Coronary artery (tissue), 2 donors: ENCODE measurements around the gene AP2A2.

Experiments used
- DNase-seq: peaks from one replicate; pipeline ENCODE4 v3.0.0-alpha.2; 2017; ENCODE audit warnings: low spot score
- H3K27ac ChIP-seq, 2 donors: fragments of 200-600 bp; sonication (generic); one replicate each; pipeline ENCODE4 v1.5.1; 2016 to 2019
- H3K4me3 ChIP-seq: fragments of 200-600 bp; sonication (generic); 2 replicates; pipeline ENCODE4 v1.5.1; 2016; ENCODE audit warnings: mild to moderate bottlenecking, moderate library complexity
- CTCF ChIP-seq: fragments of 200-600 bp; sonication (generic); IDR thresholded peaks from one replicate; pipeline ENCODE4 v1.5.1; 2019; ENCODE audit warnings: antibody characterized with exemption

Gene AP2A2

GRCh38 chr11:1052133-1053011 is 126.7 kb downstream of the AP2A2 start:
- no peak for TF ChIP-seq CTCF
- Histone ChIP-seq H3K4me3 (no peak overlapping the region), H3K27ac (no peak overlapping the region)
- DNase-seq = no peak

- no peak overlapping the region for H3K27ac ChIP-seq
- no peak overlapping the region for H3K4me3 ChIP-seq
- no peak for TF ChIP-seq CTCF
- DNase-seq = no peak
Measured at GRCh38 chr11:1053121-1053901, 127.6 kb downstream of the AP2A2 start.

GRCh38 chr11:1054143-1055108 is 128.8 kb downstream of the AP2A2 start:
- Histone ChIP-seq H3K27ac (no peak overlapping the region), H3K4me3 (no peak overlapping the region)
- TF ChIP-seq CTCF = no peak
- DNase-seq = no peak

- no peak overlapping the region for H3K27ac ChIP-seq
- TF ChIP-seq CTCF = no peak
- H3K4me3 ChIP-seq = no peak overlapping the region
- no peak for DNase-seq
Measured at GRCh38 chr11:1055109-1055703, 129.5 kb downstream of the AP2A2 start.

GRCh38 chr11:1055990-1056771 is 130.5 kb downstream of the AP2A2 start:
- no peak for DNase-seq
- no peak for TF ChIP-seq CTCF
- H3K4me3 ChIP-seq = no peak overlapping the region
- no peak overlapping the region for H3K27ac ChIP-seq

GRCh38 chr11:1057806-1058205 is 132.1 kb downstream of the AP2A2 start:
- H3K4me3 ChIP-seq = no peak overlapping the region
- H3K27ac ChIP-seq = no peak overlapping the region
- no peak for TF ChIP-seq CTCF
- no peak for DNase-seq
